AG09309 (cell line): ENCODE measurements around the gene CETN1.

ENCODE experiments used
- DNase-seq: peaks from one replicate; pipeline ENCODE4 v3.0.0-alpha.2; 2010; ENCODE audit warnings: low read depth
- H3K4me3 ChIP-seq: 2 replicates; pipeline ENCODE4 v1.5.1; 2011; ENCODE audit warnings: mild to moderate bottlenecking, low read depth, low read length, moderate library complexity; ENCODE audit not compliant: control insufficient read depth
- CTCF ChIP-seq: IDR thresholded peaks from 2 replicates; pipeline ENCODE4 v1.5.1; 2011; ENCODE audit warnings: mild to moderate bottlenecking, low read depth, low read length, inconsistent platforms; ENCODE audit not compliant: insufficient read depth, control insufficient read depth; ENCODE audit errors: missing control alignments

CETN1 gene

GRCh38 chr18:607930-608329 is 27.8 kb downstream of the CETN1 start:
- DNase-seq = no peak
- TF ChIP-seq CTCF = no peak
- H3K4me3 ChIP-seq = no peak overlapping the region

GRCh38 chr18:610214-610928 is 30.2 kb downstream of the CETN1 start:
- no peak overlapping the region for H3K4me3 ChIP-seq
- no peak for DNase-seq
- no peak for TF ChIP-seq CTCF

GRCh38 chr18:612156-612555 is 32.0 kb downstream of the CETN1 start:
- no peak for TF ChIP-seq CTCF
- DNase-seq = no peak
- no peak overlapping the region for H3K4me3 ChIP-seq

GRCh38 chr18:614193-614592 is 34.0 kb downstream of the CETN1 start:
- TF ChIP-seq CTCF = no peak
- DNase-seq = no peak

GRCh38 chr18:615092-615521 is 34.9 kb downstream of the CETN1 start:
- no peak overlapping the region for H3K4me3 ChIP-seq
- DNase-seq = no peak
- TF ChIP-seq CTCF = no peak

More at GRCh38 chr18:614193-614592, 34.0 kb downstream of the CETN1 start:
- H3K4me3 ChIP-seq = no peak overlapping the region

GRCh38 chr18:615773-616172 is 35.6 kb downstream of the CETN1 start:
- DNase-seq = no peak
- no peak for TF ChIP-seq CTCF
- no peak overlapping the region for H3K4me3 ChIP-seq
